ENCODE results near the gene ASPA. TPM values are rescaled to one million over a fixed set of nuclear protein-coding genes. Genes with fewer than 3 reads are reported as not detected.

ASPA gene
- total and polyA plus RNA-seq, 10 of the 15 experiments (the other 5 are each of a cell fraction or from before 2014, with no cell fraction given) = 0.04 to 0.30 TPM; not detected in 8

DNA sequence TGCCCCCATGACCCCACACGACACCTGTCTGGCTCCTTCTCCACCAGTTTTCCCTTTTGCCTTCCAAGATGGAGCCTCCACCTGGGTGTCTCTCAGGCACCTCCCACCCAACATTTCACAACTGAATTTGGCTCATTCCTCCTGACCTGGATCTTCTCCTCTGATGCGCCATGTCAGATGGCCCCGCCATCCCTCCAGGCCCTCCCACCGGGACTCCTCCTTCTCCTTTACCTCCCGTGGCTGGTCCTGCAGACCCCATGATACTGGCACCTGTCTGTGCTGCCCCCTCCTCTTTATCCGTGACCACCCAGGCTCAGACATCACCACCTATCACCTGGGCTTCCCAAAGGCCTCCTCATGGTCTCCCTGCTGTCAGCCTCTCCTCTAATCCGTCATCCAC, 77.1 kb downstream of the ASPA start:
- no peak overlapping the region for H3K4me2 ChIP-seq (ENCODE audit: control insufficient read depth, insufficient read depth)
- no peak for ATAC-seq
- no peaks in the 10 kb centered on the region for H3K9me3 ChIP-seq (replicated peaks; ENCODE audit: control insufficient read depth, insufficient read depth, low read length)
- H3K4me3 ChIP-seq = no peak overlapping the region
- BruUV-seq (replicated peaks) = no TSS peak
- peaks cover 17% of the 10 kb centered on the region for H3K4me1 ChIP-seq (ENCODE audit: control insufficient read depth, insufficient read depth, low read length)
- no peaks in the 10 kb centered on the region for H3K27me3 ChIP-seq (replicated peaks in 1 of 2; ENCODE audit: control insufficient read depth in 2 of 2, insufficient read depth in 2 of 2, low read length in 1 of 2)
- TF ChIP-seq RELA (IDR thresholded peaks at IDR 0.05; ENCODE audit: borderline replicate concordance, partially characterized antibody) (no peak), TCF7 (IDR thresholded peaks at IDR 0.05; ENCODE audit: borderline replicate concordance) (no peak), PAX8 (IDR thresholded peaks at IDR 0.05) (no peak), SP1 (IDR thresholded peaks at IDR 0.05; ENCODE audit: low read depth, low read length) (no peak), BHLHE40 (IDR thresholded peaks at IDR 0.05; ENCODE audit: borderline replicate concordance in 1 of 2, low read depth in 2 of 2, low read length in 1 of 2) (no peak)
- TF ChIP-seq, protein P1, sequence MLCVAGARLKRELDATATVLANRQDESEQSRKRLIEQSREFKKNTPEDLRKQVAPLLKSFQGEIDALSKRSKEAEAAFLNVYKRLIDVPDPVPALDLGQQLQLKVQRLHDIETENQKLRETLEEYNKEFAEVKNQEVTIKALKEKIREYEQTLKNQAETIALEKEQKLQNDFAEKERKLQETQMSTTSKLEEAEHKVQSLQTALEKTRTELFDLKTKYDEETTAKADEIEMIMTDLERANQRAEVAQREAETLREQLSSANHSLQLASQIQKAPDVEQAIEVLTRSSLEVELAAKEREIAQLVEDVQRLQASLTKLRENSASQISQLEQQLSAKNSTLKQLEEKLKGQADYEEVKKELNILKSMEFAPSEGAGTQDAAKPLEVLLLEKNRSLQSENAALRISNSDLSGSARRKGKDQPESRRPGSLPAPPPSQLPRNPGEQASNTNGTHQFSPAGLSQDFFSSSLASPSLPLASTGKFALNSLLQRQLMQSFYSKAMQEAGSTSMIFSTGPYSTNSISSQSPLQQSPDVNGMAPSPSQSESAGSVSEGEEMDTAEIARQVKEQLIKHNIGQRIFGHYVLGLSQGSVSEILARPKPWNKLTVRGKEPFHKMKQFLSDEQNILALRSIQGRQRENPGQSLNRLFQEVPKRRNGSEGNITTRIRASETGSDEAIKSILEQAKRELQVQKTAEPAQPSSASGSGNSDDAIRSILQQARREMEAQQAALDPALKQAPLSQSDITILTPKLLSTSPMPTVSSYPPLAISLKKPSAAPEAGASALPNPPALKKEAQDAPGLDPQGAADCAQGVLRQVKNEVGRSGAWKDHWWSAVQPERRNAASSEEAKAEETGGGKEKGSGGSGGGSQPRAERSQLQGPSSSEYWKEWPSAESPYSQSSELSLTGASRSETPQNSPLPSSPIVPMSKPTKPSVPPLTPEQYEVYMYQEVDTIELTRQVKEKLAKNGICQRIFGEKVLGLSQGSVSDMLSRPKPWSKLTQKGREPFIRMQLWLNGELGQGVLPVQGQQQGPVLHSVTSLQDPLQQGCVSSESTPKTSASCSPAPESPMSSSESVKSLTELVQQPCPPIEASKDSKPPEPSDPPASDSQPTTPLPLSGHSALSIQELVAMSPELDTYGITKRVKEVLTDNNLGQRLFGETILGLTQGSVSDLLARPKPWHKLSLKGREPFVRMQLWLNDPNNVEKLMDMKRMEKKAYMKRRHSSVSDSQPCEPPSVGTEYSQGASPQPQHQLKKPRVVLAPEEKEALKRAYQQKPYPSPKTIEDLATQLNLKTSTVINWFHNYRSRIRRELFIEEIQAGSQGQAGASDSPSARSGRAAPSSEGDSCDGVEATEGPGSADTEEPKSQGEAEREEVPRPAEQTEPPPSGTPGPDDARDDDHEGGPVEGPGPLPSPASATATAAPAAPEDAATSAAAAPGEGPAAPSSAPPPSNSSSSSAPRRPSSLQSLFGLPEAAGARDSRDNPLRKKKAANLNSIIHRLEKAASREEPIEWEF (IDR thresholded peaks at IDR 0.05; ENCODE audit: insufficient replicate concordance, low read depth, low read length) = no peak
- no peak for DNase-seq (ENCODE audit: low read depth, low spot score)
- POLR2A ChIA-PET = no interaction called here
- RAD21 ChIA-PET (ENCODE audit: unreplicated experiment) = no interaction called here
- intact Hi-C loops (cut with micrococcal nuclease; ENCODE audit: unreplicated experiment) = loop anchor here (10.0 kb wide), 1 partner anchor 112 kb away; the partner anchor contains the start of genes EMC6 and TAX1BP3
- 81% methylated on average over 7 of the region's 7 CpGs for WGBS (ENCODE audit: insufficient coverage, insufficient replicate concordance, low lambda C conversion rate, missing lambda C conversion rate)
- no peak overlapping the region for H3K9ac ChIP-seq (ENCODE audit: control insufficient read depth, insufficient read depth, low read length)
- in situ Hi-C loops (cut with MboI) = no loop called here
- no peak overlapping the region for H3K27ac ChIP-seq (ENCODE audit: control insufficient read depth, insufficient read depth)
- no peaks in the 10 kb centered on the region; the same call in none of the 2 replicates for H3K79me2 ChIP-seq (ENCODE audit: control insufficient read depth, insufficient read depth, low read length)
- H2AFZ ChIP-seq (ENCODE audit: control insufficient read depth, low read depth, low read length) = no peak overlapping the region
- no peaks in the 10 kb centered on the region for H3K36me3 ChIP-seq (ENCODE audit: control insufficient read depth in 2 of 2, insufficient read depth in 2 of 2, low read length in 1 of 2)
- SMC1A ChIA-PET (ENCODE audit: uncharacterized antibody, unreplicated experiment) = no interaction called here
- FAIRE-seq = no peak
- H4K20me1 ChIP-seq (ENCODE audit: control insufficient read depth, insufficient read depth) = no peaks in the 10 kb centered on the region
- CTCF ChIA-PET = no interaction called here

Other genes starting within 250 kb of the ASPA start
Only the 7 nearest of the 14 such genes appear.
- not detected in 2 replicates for gene OR3A2, start 89.7 kb upstream of the ASPA start, total RNA-seq (2014; rRNA removed)
- gene OR3A2, start 89.7 kb upstream of the ASPA start, total RNA-seq (2014; rRNA removed; fragmentation: Illumina TruSeq; extraction: Trizol) = not detected in 2 replicates
- not detected in 2 replicates for gene OR3A2, start 89.7 kb upstream of the ASPA start, total RNA-seq (2021)
- not detected in 2 replicates for gene OR3A2, start 89.7 kb upstream of the ASPA start, polyA plus RNA-seq (2011; rRNA removed)
- gene OR3A2, start 89.7 kb upstream of the ASPA start, polyA plus RNA-seq (2014; fragmentation: Illumina TruSeq; extraction: Trizol) = not detected in 2 replicates
- not detected for gene OR3A2, start 89.7 kb upstream of the ASPA start, polyA plus RNA-seq (2014; fragmentation: Nextera tagmentation; extraction: Ambion mirVana)
- not detected in 2 replicates for gene OR3A2, start 89.7 kb upstream of the ASPA start, polyA plus RNA-seq (2014; rRNA removed)
- not detected for gene OR3A2, start 89.7 kb upstream of the ASPA start, polyA plus RNA-seq (2016; fragmentation: Nextera tagmentation; extraction: Ambion mirVana)
- not detected in 2 replicates for gene OR1E1, start 77.6 kb upstream of the ASPA start, total RNA-seq (2014; rRNA removed)
- not detected in 2 replicates for gene OR1E1, start 77.6 kb upstream of the ASPA start, total RNA-seq (2014; rRNA removed; fragmentation: Illumina TruSeq; extraction: Trizol)
- gene OR1E1, start 77.6 kb upstream of the ASPA start, total RNA-seq (2021) = not detected in 2 replicates
- gene OR1E1, start 77.6 kb upstream of the ASPA start, polyA plus RNA-seq (2011; rRNA removed) = not detected in 2 replicates
- not detected in 2 replicates for gene OR1E1, start 77.6 kb upstream of the ASPA start, polyA plus RNA-seq (2014; fragmentation: Illumina TruSeq; extraction: Trizol)
- gene OR1E1, start 77.6 kb upstream of the ASPA start, polyA plus RNA-seq (2014; fragmentation: Nextera tagmentation; extraction: Ambion mirVana) = not detected
- gene OR1E1, start 77.6 kb upstream of the ASPA start, polyA plus RNA-seq (2014; rRNA removed) = not detected in 2 replicates
- not detected for gene OR1E1, start 77.6 kb upstream of the ASPA start, polyA plus RNA-seq (2016; fragmentation: Nextera tagmentation; extraction: Ambion mirVana)
- gene OR3A3, start 64.6 kb upstream of the ASPA start, total RNA-seq (2014; rRNA removed) = not detected in 2 replicates
- not detected in 2 replicates for gene OR3A3, start 64.6 kb upstream of the ASPA start, total RNA-seq (2014; rRNA removed; fragmentation: Illumina TruSeq; extraction: Trizol)
- gene OR3A3, start 64.6 kb upstream of the ASPA start, total RNA-seq (2021) = not detected in 2 replicates
- gene OR3A3, start 64.6 kb upstream of the ASPA start, polyA plus RNA-seq (2011; rRNA removed) = not detected in 2 replicates
- 0.07 TPM in 1 of 2 replicates, not detected in the other for gene OR3A3, start 64.6 kb upstream of the ASPA start, polyA plus RNA-seq (2014; fragmentation: Illumina TruSeq; extraction: Trizol)
- gene OR3A3, start 64.6 kb upstream of the ASPA start, polyA plus RNA-seq (2014; fragmentation: Nextera tagmentation; extraction: Ambion mirVana) = not detected
- not detected in 2 replicates for gene OR3A3, start 64.6 kb upstream of the ASPA start, polyA plus RNA-seq (2014; rRNA removed)
- not detected for gene OR3A3, start 64.6 kb upstream of the ASPA start, polyA plus RNA-seq (2016; fragmentation: Nextera tagmentation; extraction: Ambion mirVana)
- gene OR1E2, start 42.2 kb upstream of the ASPA start, total RNA-seq (2014; rRNA removed) = not detected in 2 replicates
- not detected in 2 replicates for gene OR1E2, start 42.2 kb upstream of the ASPA start, total RNA-seq (2014; rRNA removed; fragmentation: Illumina TruSeq; extraction: Trizol)
- gene OR1E2, start 42.2 kb upstream of the ASPA start, total RNA-seq (2021) = not detected in 2 replicates
- gene OR1E2, start 42.2 kb upstream of the ASPA start, polyA plus RNA-seq (2011; rRNA removed) = not detected in 2 replicates
- not detected in 2 replicates for gene OR1E2, start 42.2 kb upstream of the ASPA start, polyA plus RNA-seq (2014; fragmentation: Illumina TruSeq; extraction: Trizol)
- not detected for gene OR1E2, start 42.2 kb upstream of the ASPA start, polyA plus RNA-seq (2014; fragmentation: Nextera tagmentation; extraction: Ambion mirVana)
- not detected in 2 replicates for gene OR1E2, start 42.2 kb upstream of the ASPA start, polyA plus RNA-seq (2014; rRNA removed)
- not detected for gene OR1E2, start 42.2 kb upstream of the ASPA start, polyA plus RNA-seq (2016; fragmentation: Nextera tagmentation; extraction: Ambion mirVana)
- gene SPATA22, start 4.2 kb upstream of the ASPA start, total RNA-seq (2014; rRNA removed) = not detected in 2 replicates
- not detected in 2 replicates for gene SPATA22, start 4.2 kb upstream of the ASPA start, total RNA-seq (2014; rRNA removed; fragmentation: Illumina TruSeq; extraction: Trizol)
- gene SPATA22, start 4.2 kb upstream of the ASPA start, total RNA-seq (2021) = not detected in 2 replicates
- gene SPATA22, start 4.2 kb upstream of the ASPA start, polyA plus RNA-seq (2011; rRNA removed) = not detected in 2 replicates
- not detected in 2 replicates for gene SPATA22, start 4.2 kb upstream of the ASPA start, polyA plus RNA-seq (2014; fragmentation: Illumina TruSeq; extraction: Trizol)
- gene SPATA22, start 4.2 kb upstream of the ASPA start, polyA plus RNA-seq (2014; fragmentation: Nextera tagmentation; extraction: Ambion mirVana) = not detected
- not detected in 2 replicates for gene SPATA22, start 4.2 kb upstream of the ASPA start, polyA plus RNA-seq (2014; rRNA removed)
- gene SPATA22, start 4.2 kb upstream of the ASPA start, polyA plus RNA-seq (2016; fragmentation: Nextera tagmentation; extraction: Ambion mirVana) = not detected
- 2.7 and 3.7 TPM in 2 replicates for gene TRPV3, start 81.8 kb downstream of the ASPA start, total RNA-seq (2014; rRNA removed)
- 2.7 and 2.8 TPM in 2 replicates for gene TRPV3, start 81.8 kb downstream of the ASPA start, total RNA-seq (2014; rRNA removed; fragmentation: Illumina TruSeq; extraction: Trizol)
- gene TRPV3, start 81.8 kb downstream of the ASPA start, total RNA-seq (2021) = 3.6 and 5.2 TPM in 2 replicates
- 8.7 and 12.0 TPM in 2 replicates for gene TRPV3, start 81.8 kb downstream of the ASPA start, polyA plus RNA-seq (2011; rRNA removed)
- gene TRPV3, start 81.8 kb downstream of the ASPA start, polyA plus RNA-seq (2014; fragmentation: Illumina TruSeq; extraction: Trizol) = 3.3 and 4.1 TPM in 2 replicates
- gene TRPV3, start 81.8 kb downstream of the ASPA start, polyA plus RNA-seq (2014; fragmentation: Nextera tagmentation; extraction: Ambion mirVana) = under 1 TPM; 0.52 to 0.60 TPM
- 4.4 and 4.5 TPM in 2 replicates for gene TRPV3, start 81.8 kb downstream of the ASPA start, polyA plus RNA-seq (2014; rRNA removed)
- 1 to 10 TPM; 1.6 to 2.1 TPM for gene TRPV3, start 81.8 kb downstream of the ASPA start, polyA plus RNA-seq (2016; fragmentation: Nextera tagmentation; extraction: Ambion mirVana)
- gene TRPV1, start 133.4 kb downstream of the ASPA start, total RNA-seq (2014; rRNA removed) = 1.9 TPM in 2 replicates
- gene TRPV1, start 133.4 kb downstream of the ASPA start, total RNA-seq (2014; rRNA removed; fragmentation: Illumina TruSeq; extraction: Trizol) = 1.6 and 1.9 TPM in 2 replicates
- 2.3 and 3.5 TPM in 2 replicates for gene TRPV1, start 133.4 kb downstream of the ASPA start, total RNA-seq (2021)
- 0.68 and 0.75 TPM in 2 replicates for gene TRPV1, start 133.4 kb downstream of the ASPA start, polyA plus RNA-seq (2011; rRNA removed)
- 1.5 and 2.4 TPM in 2 replicates for gene TRPV1, start 133.4 kb downstream of the ASPA start, polyA plus RNA-seq (2014; fragmentation: Illumina TruSeq; extraction: Trizol)
- under 1 TPM; 0.39 to 0.42 TPM for gene TRPV1, start 133.4 kb downstream of the ASPA start, polyA plus RNA-seq (2014; fragmentation: Nextera tagmentation; extraction: Ambion mirVana)
- gene TRPV1, start 133.4 kb downstream of the ASPA start, polyA plus RNA-seq (2014; rRNA removed) = 4.2 and 5.2 TPM in 2 replicates
- 1 to 10 TPM; 1.9 to 2.1 TPM for gene TRPV1, start 133.4 kb downstream of the ASPA start, polyA plus RNA-seq (2016; fragmentation: Nextera tagmentation; extraction: Ambion mirVana)

All from GM12878 (cell line).